Astrocyte of the spinal cord (primary cell): ENCODE results near the gene KCNMB2.

Experiments used
- DNase-seq: peaks from one replicate; pipeline ENCODE4 v3.0.0; 2011; ENCODE audit warnings: low read depth, low spot score
- H3K4me3 ChIP-seq: 2 replicates; pipeline ENCODE4 v1.5.1; 2011; ENCODE audit warnings: low read depth, mild to moderate bottlenecking, low read length, moderate library complexity
- CTCF ChIP-seq: IDR thresholded peaks from 2 replicates; pipeline ENCODE4 v1.5.1; 2012; ENCODE audit warnings: low read depth, mild to moderate bottlenecking, low read length, inconsistent platforms
- in situ Hi-C: cut with HindIII; loops from 2 replicates; pipeline ENCODE4 v1.10.0; 2017; ENCODE audit warnings: low sequenced_read_pairs

Gene KCNMB2

DNA sequence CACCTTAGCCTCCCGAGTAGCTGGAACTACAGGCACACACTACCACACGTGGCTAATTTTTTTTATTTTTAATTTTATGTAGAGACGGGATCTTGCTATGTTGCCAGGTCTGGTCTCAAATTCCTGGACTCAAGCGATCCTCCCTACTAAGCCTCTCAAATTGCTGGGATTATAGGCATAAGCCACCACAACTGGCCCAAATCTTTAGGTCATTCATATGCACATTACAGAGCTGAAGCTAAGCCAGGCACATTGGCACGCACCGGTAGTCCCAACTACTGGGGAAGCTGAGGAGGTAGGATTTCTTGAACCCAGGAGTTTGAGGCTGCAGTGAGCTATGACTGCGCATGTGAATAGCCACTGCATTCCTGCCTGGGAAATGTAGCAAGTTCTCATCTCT, 269.5 kb downstream of the KCNMB2 start:
- no peak overlapping the region for H3K4me3 ChIP-seq
- no peak for DNase-seq
- no peak for TF ChIP-seq CTCF
- in situ Hi-C loops = no loop called here

GRCh38 chr3:178806651-178807050, 270.4 kb downstream of the KCNMB2 start:
- no peak overlapping the region for H3K4me3 ChIP-seq
- in situ Hi-C loops = no loop called here
- no peak for DNase-seq
- TF ChIP-seq CTCF = no peak

DNA sequence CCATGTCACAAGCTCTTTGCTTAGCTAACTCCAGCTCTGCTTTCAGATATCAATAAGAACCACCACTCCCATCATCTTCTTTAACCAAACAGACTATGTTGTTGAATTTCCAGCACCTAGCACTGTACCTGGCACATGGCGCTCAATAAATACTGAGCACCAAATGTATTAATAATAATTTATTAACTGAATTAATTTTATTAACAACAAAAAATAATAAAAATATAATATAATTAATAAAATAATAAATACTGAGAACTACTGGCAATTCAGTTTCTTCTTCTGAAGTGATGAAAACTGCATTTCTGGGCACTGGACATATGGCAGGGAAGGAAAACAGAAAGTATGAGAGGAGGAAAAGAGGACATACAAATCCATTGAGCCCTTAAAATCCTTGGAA, 271.5 kb downstream of the KCNMB2 start:
- no peak for DNase-seq
- in situ Hi-C loops = no loop called here
- TF ChIP-seq CTCF = no peak

GRCh38 chr3:178808748-178809147, 272.5 kb downstream of the KCNMB2 start:
- no peak for DNase-seq
- in situ Hi-C loops = no loop called here
- H3K4me3 ChIP-seq = no peak overlapping the region
- TF ChIP-seq CTCF = no peak

More for the DNA sequence above, 271.5 kb downstream of the KCNMB2 start:
- H3K4me3 ChIP-seq = no peak overlapping the region

GRCh38 chr3:178810181-178810580, 273.9 kb downstream of the KCNMB2 start:
- no peak for TF ChIP-seq CTCF
- in situ Hi-C loops = no loop called here
- no peak for DNase-seq
- no peak overlapping the region for H3K4me3 ChIP-seq

GRCh38 chr3:178822722-178823121, 286.5 kb downstream of the KCNMB2 start:
- DNase-seq = no peak
- in situ Hi-C loops = no loop called here
- no peak overlapping the region for H3K4me3 ChIP-seq
- TF ChIP-seq CTCF = no peak

DNA sequence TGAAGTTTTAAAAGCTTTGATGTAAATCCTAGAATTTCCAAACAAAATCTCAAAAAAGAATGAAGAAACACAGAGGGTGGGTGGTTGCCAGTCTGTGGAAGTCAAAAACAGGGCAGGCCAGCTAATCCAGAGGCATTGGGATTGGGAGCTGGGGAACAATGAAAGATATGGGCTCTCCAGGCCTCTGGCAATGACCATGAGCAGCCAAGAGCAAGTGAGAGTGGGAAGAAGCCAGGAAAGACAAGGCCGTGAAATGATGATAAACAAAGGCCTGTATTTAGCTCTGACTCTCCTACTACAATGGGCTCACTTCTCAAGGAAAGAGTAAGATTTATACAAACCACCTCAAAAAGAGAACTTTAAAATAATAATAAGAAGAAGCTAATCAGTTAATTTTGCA, 286.9 kb downstream of the KCNMB2 start:
- H3K4me3 ChIP-seq = no peak overlapping the region
- in situ Hi-C loops = no loop called here
- no peak for DNase-seq
- no peak for TF ChIP-seq CTCF
